Suprapubic skin (tissue), 3 donors: ENCODE measurements around the gene NEDD1.

Source experiments
- CTCF ChIP-seq, 2 donors: fragments of 200-600 bp in 1 of 2; fragments of 450-650 bp in 1 of 2; sonication (generic) in 1 of 2; IDR thresholded peaks; one replicate each; pipeline ENCODE4 v1.5.1; 2016 to 2019; ENCODE audit warnings: antibody characterized with exemption in 2 of 2, mild to moderate bottlenecking in 1 of 2, moderate library complexity in 1 of 2
- POLR2A ChIP-seq, 2 donors: fragments of 450-650 bp; IDR thresholded peaks; one replicate each; pipeline ENCODE4 v1.6.1; 2017; ENCODE audit warnings: antibody characterized with exemption in 2 of 2, mild to moderate bottlenecking in 2 of 2, moderate library complexity in 2 of 2

GRCh38 chr12:96882862-96883261, 24.2 kb upstream of the NEDD1 start:
- TF ChIP-seq POLR2A (IDR thresholded peaks at IDR 0.05), result no peak
- TF ChIP-seq CTCF (IDR thresholded peaks at IDR 0.05), result no peak
